Measurements from ENCODE around the gene CCNY. TPM values are rescaled to one million over a fixed set of nuclear protein-coding genes. Genes with fewer than 3 reads are reported as not detected.

Gene CCNY
- total RNA-seq, 1 experiment from 2014 or later = 51.9 TPM

- TF ChIP-seq, protein P1, sequence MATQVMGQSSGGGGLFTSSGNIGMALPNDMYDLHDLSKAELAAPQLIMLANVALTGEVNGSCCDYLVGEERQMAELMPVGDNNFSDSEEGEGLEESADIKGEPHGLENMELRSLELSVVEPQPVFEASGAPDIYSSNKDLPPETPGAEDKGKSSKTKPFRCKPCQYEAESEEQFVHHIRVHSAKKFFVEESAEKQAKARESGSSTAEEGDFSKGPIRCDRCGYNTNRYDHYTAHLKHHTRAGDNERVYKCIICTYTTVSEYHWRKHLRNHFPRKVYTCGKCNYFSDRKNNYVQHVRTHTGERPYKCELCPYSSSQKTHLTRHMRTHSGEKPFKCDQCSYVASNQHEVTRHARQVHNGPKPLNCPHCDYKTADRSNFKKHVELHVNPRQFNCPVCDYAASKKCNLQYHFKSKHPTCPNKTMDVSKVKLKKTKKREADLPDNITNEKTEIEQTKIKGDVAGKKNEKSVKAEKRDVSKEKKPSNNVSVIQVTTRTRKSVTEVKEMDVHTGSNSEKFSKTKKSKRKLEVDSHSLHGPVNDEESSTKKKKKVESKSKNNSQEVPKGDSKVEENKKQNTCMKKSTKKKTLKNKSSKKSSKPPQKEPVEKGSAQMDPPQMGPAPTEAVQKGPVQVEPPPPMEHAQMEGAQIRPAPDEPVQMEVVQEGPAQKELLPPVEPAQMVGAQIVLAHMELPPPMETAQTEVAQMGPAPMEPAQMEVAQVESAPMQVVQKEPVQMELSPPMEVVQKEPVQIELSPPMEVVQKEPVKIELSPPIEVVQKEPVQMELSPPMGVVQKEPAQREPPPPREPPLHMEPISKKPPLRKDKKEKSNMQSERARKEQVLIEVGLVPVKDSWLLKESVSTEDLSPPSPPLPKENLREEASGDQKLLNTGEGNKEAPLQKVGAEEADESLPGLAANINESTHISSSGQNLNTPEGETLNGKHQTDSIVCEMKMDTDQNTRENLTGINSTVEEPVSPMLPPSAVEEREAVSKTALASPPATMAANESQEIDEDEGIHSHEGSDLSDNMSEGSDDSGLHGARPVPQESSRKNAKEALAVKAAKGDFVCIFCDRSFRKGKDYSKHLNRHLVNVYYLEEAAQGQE (IDR thresholded peaks at IDR 0.05; ENCODE audit: insufficient read depth in 1 of 2, low read depth in 2 of 2, low read length in 1 of 2) = no peak
- no peak for TF ChIP-seq SIN3A (IDR thresholded peaks at IDR 0.05; ENCODE audit: borderline replicate concordance, insufficient read depth, low read depth, low read length)
- TF ChIP-seq CTCF (IDR thresholded peaks at IDR 0.05) = no peak
- TF ChIP-seq TCF7L2 (IDR thresholded peaks at IDR 0.05; ENCODE audit: low read depth, low read length) = no peak
- TF ChIP-seq POLR2AphosphoS5 (IDR thresholded peaks at IDR 0.05; ENCODE audit: low read depth, low read length) = no peak
- ChIA-PET POLR2A (no interaction called here), CTCF (interaction anchor here (0.9 kb wide), 1 partner anchor 278 kb away, joined by 3 read pairs; no protein-coding TSS in a partner anchor)
- BruUV-seq (replicated peaks) = no TSS peak
- H3K4me3 ChIP-seq (ENCODE audit: low read depth in 2 of 2, low read length in 2 of 2) = no peak overlapping the region
- H3K27ac ChIP-seq (ENCODE audit: low read length) = no peak overlapping the region
- intact Hi-C loops (cut with micrococcal nuclease; ENCODE audit: unreplicated experiment) = no loop called here
- H3K9me3 ChIP-seq (ENCODE audit: control insufficient read depth, insufficient read depth, low read depth, low read length) = no peaks in the 10 kb centered on the region
- no peaks in the 10 kb centered on the region for H3K4me1 ChIP-seq (ENCODE audit: control insufficient read depth, insufficient read depth, low read length)
- ATAC-seq = no peak
- no peaks in the 10 kb centered on the region for H3K36me3 ChIP-seq (ENCODE audit: control insufficient read depth, insufficient read depth, low read length)
- DNase-seq (ENCODE audit: low read depth, low spot score) = no peak
- in situ Hi-C loops (cut with HindIII; ENCODE audit: low pct_unique_long_range_greater_than_20kb, low sequenced_read_pairs) = no loop called here
- no peaks in the 10 kb centered on the region for H3K27me3 ChIP-seq (ENCODE audit: control insufficient read depth, insufficient read depth, low read length)
These were observed 278.0 kb downstream of the CCNY start for GRCh38 chr10:35614312-35614711.

Other genes starting within 250 kb of the CCNY start
- gene CUL2, start 246.2 kb upstream of the CCNY start, total RNA-seq (2021; ENCODE audit: unreplicated experiment) = 32.4 TPM
- gene CREM, start 209.7 kb upstream of the CCNY start, total RNA-seq (2021; ENCODE audit: unreplicated experiment) = 13.7 TPM

Measured in Panc1 (cell line).